PC-9 (cell line): ENCODE measurements around the gene SYTL5. TPM values are rescaled to one million over a fixed set of nuclear protein-coding genes. Genes with fewer than 3 reads are reported as not detected.

Experiments
- BruUV-seq: library from RNA; stranded (reverse); fragments of 400-500 nt; replicated peaks from 2 replicates; lab custom pipeline; 2021; lab: Mats Ljungman, UMichigan
- CTCF ChIA-PET: fragments of 300-600 bp; sonication (Branson Sonifier 250); formaldehyde crosslinking; loops from one replicate; lab custom pipeline; 2022; ENCODE audit warnings: antibody characterized with exemption; lab: Charles Lee
- POLR2A ChIA-PET: fragments of 300-600 bp; sonication (Branson Sonifier 250); formaldehyde crosslinking; loops from one replicate; lab custom pipeline; 2022; ENCODE audit warnings: antibody characterized with exemption; ENCODE audit not compliant: unreplicated experiment; lab: Charles Lee
- DNase-seq, 2 experiments: peaks; one replicate each; pipeline versions ENCODE4 v3.0.0 to v3.0.0-alpha.2; 2015 to 2022; ENCODE audit warnings: mixed read lengths in 1 of 2
- H2AFZ ChIP-seq: fragments of 200-600 bp; sonication (generic); 2 replicates; pipeline ENCODE4 v1.8.1; 2017; ENCODE audit warnings: antibody characterized with exemption
- H3F3A ChIP-seq: fragments of 200-600 bp; sonication (generic); 2 replicates; pipeline ENCODE4 v1.8.1; 2017; ENCODE audit warnings: antibody characterized with exemption, mild to moderate bottlenecking, low read depth; ENCODE audit not compliant: insufficient read depth
- H3K27ac ChIP-seq: fragments of 200-600 bp; sonication (generic); 2 replicates; pipeline ENCODE4 v1.6.1; 2016; ENCODE audit warnings: mixed run types
- H3K27me3 ChIP-seq: fragments of 200-600 bp; sonication (generic); 2 replicates; pipeline ENCODE4 v1.6.1; 2016; ENCODE audit warnings: low read depth, mixed run types; ENCODE audit not compliant: insufficient read depth
- H3K36me3 ChIP-seq: fragments of 200-600 bp; sonication (generic); 2 replicates; pipeline ENCODE4 v1.6.1; 2016; ENCODE audit warnings: low read depth, mixed run types
- H3K4me1 ChIP-seq: fragments of 200-600 bp; sonication (generic); replicated peaks from 2 replicates; pipeline ENCODE4 v1.6.1; 2016; ENCODE audit warnings: mixed run types; ENCODE audit not compliant: insufficient read depth
- H3K4me2 ChIP-seq: fragments of 200-600 bp; sonication (generic); 2 replicates; pipeline ENCODE4 v1.6.1; 2017; ENCODE audit warnings: mixed run types
- H3K4me3 ChIP-seq: fragments of 200-600 bp; sonication (generic); 2 replicates; pipeline ENCODE4 v1.6.1; 2016; ENCODE audit warnings: mixed run types
- H3K79me2 ChIP-seq: fragments of 200-600 bp; sonication (generic); 2 replicates; pipeline ENCODE4 v1.6.1; 2017; ENCODE audit warnings: low read depth, mixed run types
- H3K9me2 ChIP-seq: fragments of 200-600 bp; sonication (generic); 2 replicates; pipeline ENCODE4 v1.8.1; 2017; ENCODE audit warnings: mild to moderate bottlenecking; ENCODE audit not compliant: insufficient read depth
- H3K9me3 ChIP-seq: fragments of 200-600 bp; sonication (generic); 2 replicates; pipeline ENCODE4 v1.8.1; 2016; ENCODE audit warnings: low read depth; ENCODE audit not compliant: insufficient read depth
- H4K20me1 ChIP-seq: fragments of 200-600 bp; sonication (generic); 2 replicates; pipeline ENCODE4 v1.8.1; 2017; ENCODE audit not compliant: insufficient read depth
- EZH2 ChIP-seq: fragments of 200-600 bp; sonication (generic); IDR thresholded peaks from 2 replicates; pipeline ENCODE4 v1.8.0; 2017; ENCODE audit warnings: antibody characterized with exemption, low read depth
- intact Hi-C: fragments of 100-400 bp; cut with micrococcal nuclease; formaldehyde crosslinking; loops from one replicate; pipeline ENCODE4 v1.10.0; 2022; ENCODE audit not compliant: unreplicated experiment
- total RNA-seq: library from RNA; stranded (reverse); gene quantifications from 2 replicates; pipeline ENCODE4 v1.2.3, GENCODE V29; 2021
- TF ChIP-seq, protein P1 (sequence below): fragments of 200-600 bp; sonication (generic); conservative IDR thresholded peaks from 2 replicates; pipeline ENCODE4 v1.6.1; 2017; ENCODE audit warnings: mixed run types, antibody characterized with exemption, mild to moderate bottlenecking, moderate library complexity

The SYTL5 gene
- total RNA-seq, 1 experiment from 2014 or later: not detected

DNA sequence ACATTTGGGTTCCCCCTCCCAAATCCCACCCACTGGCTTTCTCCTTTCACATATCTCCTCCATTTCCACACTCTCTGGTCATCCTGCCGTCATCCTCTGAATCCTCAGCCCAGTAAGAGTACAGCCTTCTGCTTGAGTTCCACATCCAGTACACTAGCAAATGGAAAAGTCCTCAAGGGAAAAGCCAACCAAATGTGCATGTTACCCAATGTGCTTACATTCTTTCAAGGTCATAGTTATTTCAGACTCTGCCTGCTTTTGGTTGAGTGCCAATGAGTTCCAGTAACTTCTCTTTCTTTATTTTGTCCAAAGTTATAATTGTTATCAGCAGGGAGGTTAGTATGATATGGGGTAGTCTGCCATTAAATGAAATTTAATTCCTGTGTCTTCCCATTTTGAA, 136.3 kb downstream of the SYTL5 start:
- intact Hi-C loops: no loop called here
- Histone ChIP-seq H3K9me2 (no peaks in the 10 kb centered on the region), H3K36me3 (no peaks in the 10 kb centered on the region), H3K4me1 (no peaks in the 10 kb centered on the region), H3K9me3 (no peaks in the 10 kb centered on the region), H3K79me2 (no peaks in the 10 kb centered on the region), H4K20me1 (no peaks in the 10 kb centered on the region), H2AFZ (no peak overlapping the region), H3K27me3 (no peaks in the 10 kb centered on the region), H3K4me2 (no peak overlapping the region), H3K4me3 (no peak overlapping the region), H3F3A (no peaks in the 10 kb centered on the region), H3K27ac (no peak overlapping the region)
- POLR2A ChIA-PET: no interaction called here
- DNase-seq: no peak
- TF ChIP-seq, protein P1, sequence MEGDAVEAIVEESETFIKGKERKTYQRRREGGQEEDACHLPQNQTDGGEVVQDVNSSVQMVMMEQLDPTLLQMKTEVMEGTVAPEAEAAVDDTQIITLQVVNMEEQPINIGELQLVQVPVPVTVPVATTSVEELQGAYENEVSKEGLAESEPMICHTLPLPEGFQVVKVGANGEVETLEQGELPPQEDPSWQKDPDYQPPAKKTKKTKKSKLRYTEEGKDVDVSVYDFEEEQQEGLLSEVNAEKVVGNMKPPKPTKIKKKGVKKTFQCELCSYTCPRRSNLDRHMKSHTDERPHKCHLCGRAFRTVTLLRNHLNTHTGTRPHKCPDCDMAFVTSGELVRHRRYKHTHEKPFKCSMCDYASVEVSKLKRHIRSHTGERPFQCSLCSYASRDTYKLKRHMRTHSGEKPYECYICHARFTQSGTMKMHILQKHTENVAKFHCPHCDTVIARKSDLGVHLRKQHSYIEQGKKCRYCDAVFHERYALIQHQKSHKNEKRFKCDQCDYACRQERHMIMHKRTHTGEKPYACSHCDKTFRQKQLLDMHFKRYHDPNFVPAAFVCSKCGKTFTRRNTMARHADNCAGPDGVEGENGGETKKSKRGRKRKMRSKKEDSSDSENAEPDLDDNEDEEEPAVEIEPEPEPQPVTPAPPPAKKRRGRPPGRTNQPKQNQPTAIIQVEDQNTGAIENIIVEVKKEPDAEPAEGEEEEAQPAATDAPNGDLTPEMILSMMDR: no peak
- no peak for TF ChIP-seq EZH2
- CTCF ChIA-PET: no interaction called here
- no TSS peak for BruUV-seq

- Histone ChIP-seq H3K4me1 (no peaks in the 10 kb centered on the region), H3K4me2 (no peak overlapping the region), H3K27me3 (no peaks in the 10 kb centered on the region), H2AFZ (no peak overlapping the region), H3K9me2 (no peaks in the 10 kb centered on the region), H3K9me3 (no peaks in the 10 kb centered on the region), H4K20me1 (no peaks in the 10 kb centered on the region), H3K27ac (no peak overlapping the region), H3F3A (no peaks in the 10 kb centered on the region), H3K36me3 (no peaks in the 10 kb centered on the region), H3K4me3 (no peak overlapping the region), H3K79me2 (no peaks in the 10 kb centered on the region)
- DNase-seq: no peak
- BruUV-seq: no TSS peak
- ChIA-PET POLR2A (no interaction called here), CTCF (no interaction called here)
- TF ChIP-seq, protein P1: no peak
- TF ChIP-seq EZH2: no peak
- intact Hi-C loops: no loop called here
Observed at GRCh38 chrX:38149016-38149415, 142.7 kb downstream of the SYTL5 start.

- TF ChIP-seq EZH2: no peak
- TF ChIP-seq, protein P1: no peak
- CTCF ChIA-PET: no interaction called here
- Histone ChIP-seq H3K9me2 (no peaks in the 10 kb centered on the region), H4K20me1 (no peaks in the 10 kb centered on the region), H3K4me2 (no peak overlapping the region), H3K27ac (no peak overlapping the region), H3K9me3 (no peaks in the 10 kb centered on the region), H3K79me2 (no peaks in the 10 kb centered on the region), H3K27me3 (no peaks in the 10 kb centered on the region), H3K4me1 (no peaks in the 10 kb centered on the region), H3K36me3 (no peaks in the 10 kb centered on the region), H3K4me3 (no peak overlapping the region), H2AFZ (no peak overlapping the region), H3F3A (no peaks in the 10 kb centered on the region)
- BruUV-seq: no TSS peak
- POLR2A ChIA-PET: no interaction called here
- intact Hi-C loops: no loop called here
- DNase-seq: no peak
Observed at GRCh38 chrX:38150993-38151392, 144.6 kb downstream of the SYTL5 start.
